Measurements from ENCODE around the gene GRIN2A. TPM values are rescaled to one million over a fixed set of nuclear protein-coding genes. Genes with fewer than 3 reads are reported as not detected.

Gene GRIN2A
- total and polyA plus RNA-seq, 2 donors (not counting 1 experiment from before 2014, with no cell fraction given), result 0.44 TPM; not detected in 1

GRCh38 chr16:9874219-9874618 lies 308.0 kb downstream of the GRIN2A start:
- no peaks in the 10 kb centered on the region for H3K4me1 Mint-ChIP-seq
- 47% methylated on average over 6 of the region's 7 CpGs for WGBS (ENCODE audit: insufficient coverage)
- POLR2A ChIA-PET, result no interaction called here
- peaks cover 12% of the 10 kb centered on the region for H3K27me3 Mint-ChIP-seq
- no peaks in the 10 kb centered on the region for H3K9me3 Mint-ChIP-seq (ENCODE audit: insufficient read depth)
- Histone ChIP-seq H2AFZ (ENCODE audit: insufficient read depth, low read depth, low read length, poor library complexity, severe bottlenecking) (no peak overlapping the region), H3K27ac (ENCODE audit: low read length in 2 of 2) (no peak overlapping the region), H3K9ac (ENCODE audit: low read length) (no peak overlapping the region), H3K27me3 (replicated peaks in 1 of 4; ENCODE audit: control extremely low read depth in 1 of 4, control insufficient read depth in 3 of 4, insufficient read depth in 4 of 4, low read length in 3 of 4) (no peaks in the 10 kb centered on the region), H3K4me1 (ENCODE audit: control insufficient read depth in 2 of 2, insufficient read depth in 2 of 2, low read length in 2 of 2) (no peaks in the 10 kb centered on the region), H3K36me3 (replicated peaks in 1 of 2; ENCODE audit: control extremely low read depth in 1 of 2, control insufficient read depth in 1 of 2, extremely low read depth in 1 of 2, insufficient read depth in 2 of 2, low read length in 1 of 2) (no peaks in the 10 kb centered on the region), H3K4me2 (replicated peaks; ENCODE audit: low read depth, low read length, poor library complexity, severe bottlenecking) (no peak overlapping the region), H3K79me2 (ENCODE audit: control insufficient read depth, insufficient read depth, low read length) (no peaks in the 10 kb centered on the region), H3K4me3 (ENCODE audit: control extremely low read depth in 1 of 5, extremely low read depth in 1 of 5, insufficient read depth in 1 of 5, low read depth in 2 of 5, low read length in 4 of 5) (no peak overlapping the region), H4K20me1 (ENCODE audit: control insufficient read depth, insufficient read depth, low read length, poor library complexity, severe bottlenecking) (no peaks in the 10 kb centered on the region), H3K9me3 (ENCODE audit: control extremely low read depth in 1 of 3, control insufficient read depth in 2 of 3, insufficient read depth in 1 of 3, low read length in 2 of 3) (no peaks in the 10 kb centered on the region)
- H3K27ac Mint-ChIP-seq, result no peak overlapping the region
- no peak for DNase-seq
- H3K4me3 Mint-ChIP-seq, result no peak overlapping the region
- intact Hi-C loops (cut with micrococcal nuclease), result no loop called here
- no peak for TF ChIP-seq EZH2 (IDR thresholded peaks at IDR 0.05; ENCODE audit: borderline replicate concordance, insufficient read depth, low read depth, low read length, poor library complexity, severe bottlenecking)
- TF ChIP-seq CTCF (IDR thresholded peaks at IDR 0.05), result no peak
- ATAC-seq (ENCODE audit: low read depth), result no peak
- CTCF ChIA-PET, result no interaction called here

- Mint-ChIP-seq H3K27me3 (peaks cover 12% of the 10 kb centered on the region), H3K4me1 (no peaks in the 10 kb centered on the region), H3K9me3 (ENCODE audit: insufficient read depth) (no peaks in the 10 kb centered on the region), H3K27ac (no peak overlapping the region), H3K4me3 (no peak overlapping the region)
- Histone ChIP-seq H3K9me3 (ENCODE audit: control extremely low read depth in 1 of 3, control insufficient read depth in 2 of 3, insufficient read depth in 1 of 3, low read length in 2 of 3) (no peaks in the 10 kb centered on the region), H3K27me3 (replicated peaks in 1 of 4; ENCODE audit: control extremely low read depth in 1 of 4, control insufficient read depth in 3 of 4, insufficient read depth in 4 of 4, low read length in 3 of 4) (no peaks in the 10 kb centered on the region), H3K27ac (ENCODE audit: low read length in 2 of 2) (no peak overlapping the region), H3K4me3 (ENCODE audit: control extremely low read depth in 1 of 5, extremely low read depth in 1 of 5, insufficient read depth in 1 of 5, low read depth in 2 of 5, low read length in 4 of 5) (no peak overlapping the region), H3K36me3 (replicated peaks in 1 of 2; ENCODE audit: control extremely low read depth in 1 of 2, control insufficient read depth in 1 of 2, extremely low read depth in 1 of 2, insufficient read depth in 2 of 2, low read length in 1 of 2) (no peaks in the 10 kb centered on the region), H3K4me2 (replicated peaks; ENCODE audit: low read depth, low read length, poor library complexity, severe bottlenecking) (no peak overlapping the region), H4K20me1 (ENCODE audit: control insufficient read depth, insufficient read depth, low read length, poor library complexity, severe bottlenecking) (no peaks in the 10 kb centered on the region), H3K9ac (ENCODE audit: low read length) (no peak overlapping the region), H3K4me1 (ENCODE audit: control insufficient read depth in 2 of 2, insufficient read depth in 2 of 2, low read length in 2 of 2) (no peaks in the 10 kb centered on the region), H3K79me2 (ENCODE audit: control insufficient read depth, insufficient read depth, low read length) (no peaks in the 10 kb centered on the region), H2AFZ (ENCODE audit: insufficient read depth, low read depth, low read length, poor library complexity, severe bottlenecking) (no peak overlapping the region)
- ChIA-PET POLR2A (no interaction called here), CTCF (interaction anchor here (0.7 kb wide), 1 partner anchor 718 kb away, joined by 5 read pairs; no protein-coding TSS in a partner anchor)
- ATAC-seq (ENCODE audit: low read depth) (no peak), DNase-seq (no peak)
- intact Hi-C loops (cut with micrococcal nuclease), result no loop called here
- WGBS (ENCODE audit: insufficient coverage), result 35% methylated on average over 1 of the region's 2 CpGs
- TF ChIP-seq CTCF (IDR thresholded peaks at IDR 0.05) (no peak), EZH2 (IDR thresholded peaks at IDR 0.05; ENCODE audit: borderline replicate concordance, insufficient read depth, low read depth, low read length, poor library complexity, severe bottlenecking) (no peak)
Observed at GRCh38 chr16:9870962-9871361, 311.3 kb downstream of the GRIN2A start.
